SU-DHL-6 (cell line): ENCODE measurements around the gene RPA3.

Experiments used
- H2AFZ ChIP-seq: fragments of 200-600 bp; sonication (generic); 2 replicates; pipeline ENCODE4 v1.6.1; 2014; ENCODE audit warnings: low read depth, mild to moderate bottlenecking, moderate library complexity, mixed read lengths, antibody characterized with exemption, low read length; ENCODE audit not compliant: severe bottlenecking
- H3F3A ChIP-seq: fragments of 200-600 bp; shearing (Covaris generic); 2 replicates; pipeline ENCODE4 v1.6.0; 2016; ENCODE audit warnings: antibody characterized with exemption, mild to moderate bottlenecking; ENCODE audit not compliant: insufficient read depth
- H3K27ac ChIP-seq: fragments of 200-600 bp; sonication (generic); 2 replicates; pipeline ENCODE4 v1.5.1; 2016; ENCODE audit warnings: low read depth, mild to moderate bottlenecking, low read length, moderate library complexity, mixed read lengths
- H3K27me3 ChIP-seq: fragments of 200-600 bp; sonication (generic), shearing (Covaris generic); 2 replicates; pipeline ENCODE4 v1.6.0; 2014; ENCODE audit warnings: mild to moderate bottlenecking, low read length
- H3K36me3 ChIP-seq: fragments of 200-600 bp; sonication (generic); 2 replicates; pipeline ENCODE4 v1.6.1; 2014; ENCODE audit warnings: mild to moderate bottlenecking, low read length, mixed read lengths
- H3K4me2 ChIP-seq: fragments of 300-600, 200-600 bp; shearing (Covaris generic), sonication (generic); 2 replicates; pipeline ENCODE4 v1.6.0; 2014; ENCODE audit warnings: low read length, low read depth, mild to moderate bottlenecking; ENCODE audit not compliant: poor library complexity, severe bottlenecking
- H3K4me3 ChIP-seq: fragments of 200-600 bp; sonication (generic); 2 replicates; pipeline ENCODE4 v1.5.1; 2014; ENCODE audit warnings: antibody characterized with exemption, low read length, mild to moderate bottlenecking, mixed read lengths; ENCODE audit not compliant: insufficient read depth, poor library complexity, severe bottlenecking
- H3K79me2 ChIP-seq: fragments of 200-600 bp; sonication (generic); 2 replicates; pipeline ENCODE4 v1.6.1; 2014; ENCODE audit warnings: mild to moderate bottlenecking, low read length, moderate library complexity; ENCODE audit not compliant: insufficient read depth
- H3K9ac ChIP-seq: fragments of 200-600 bp; sonication (generic); 2 replicates; pipeline ENCODE4 v1.7.0; 2014; ENCODE audit warnings: mild to moderate bottlenecking, low read length
- H3K9me2 ChIP-seq: fragments of 200-600 bp; sonication (generic); replicated peaks from 2 replicates; pipeline ENCODE4 v1.6.1; 2014; ENCODE audit warnings: low read length; ENCODE audit not compliant: insufficient read depth
- H3K9me3 ChIP-seq: fragments of 200-600 bp; sonication (generic); 2 replicates; pipeline ENCODE4 v1.6.1; 2014; ENCODE audit warnings: low read length, mixed read lengths; ENCODE audit not compliant: insufficient read depth
- H4K20me1 ChIP-seq: fragments of 200-600 bp; sonication (generic); 2 replicates; pipeline ENCODE4 v1.6.1; 2014; ENCODE audit warnings: low read depth, mild to moderate bottlenecking, antibody characterized with exemption, low read length, moderate library complexity, mixed read lengths
- EZH2phosphoT487 ChIP-seq: fragments of 200-600 bp; sonication (generic), shearing (Covaris generic); conservative IDR thresholded peaks from 2 replicates; pipeline ENCODE4 v1.6.1; 2018; ENCODE audit warnings: mild to moderate bottlenecking, antibody characterized with exemption, low read length, moderate library complexity, mixed read lengths
- TF ChIP-seq, protein P1 (sequence below): fragments of 200-600 bp; sonication (generic); IDR thresholded peaks from one replicate; pipeline ENCODE4 v1.5.1; 2017; ENCODE audit warnings: antibody characterized with exemption, mild to moderate bottlenecking, low read length, moderate library complexity; ENCODE audit not compliant: insufficient read depth, poor library complexity, severe bottlenecking

Gene RPA3

DNA sequence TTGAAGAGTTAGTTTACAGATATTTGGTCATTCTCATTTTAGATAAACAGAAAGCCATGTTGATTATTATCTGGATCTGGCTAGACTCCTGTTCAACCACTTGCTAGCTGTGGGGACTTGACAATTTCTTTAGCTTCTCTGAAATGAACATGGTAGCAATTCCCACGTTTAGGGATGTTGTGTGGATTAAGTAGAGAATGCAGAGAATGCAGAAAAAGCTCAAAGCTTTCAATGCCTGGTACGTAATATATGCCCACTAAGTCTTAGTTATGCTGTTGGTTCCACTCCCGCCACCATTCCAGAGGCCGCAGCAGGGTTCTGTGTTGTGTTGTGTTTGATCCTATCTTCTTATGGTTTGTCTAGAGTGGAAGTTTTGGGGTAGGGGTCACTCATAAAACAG, 39.2 kb upstream of the RPA3 start:
- no peaks in the 10 kb centered on the region for H3K9me2 ChIP-seq
- TF ChIP-seq, protein P1, sequence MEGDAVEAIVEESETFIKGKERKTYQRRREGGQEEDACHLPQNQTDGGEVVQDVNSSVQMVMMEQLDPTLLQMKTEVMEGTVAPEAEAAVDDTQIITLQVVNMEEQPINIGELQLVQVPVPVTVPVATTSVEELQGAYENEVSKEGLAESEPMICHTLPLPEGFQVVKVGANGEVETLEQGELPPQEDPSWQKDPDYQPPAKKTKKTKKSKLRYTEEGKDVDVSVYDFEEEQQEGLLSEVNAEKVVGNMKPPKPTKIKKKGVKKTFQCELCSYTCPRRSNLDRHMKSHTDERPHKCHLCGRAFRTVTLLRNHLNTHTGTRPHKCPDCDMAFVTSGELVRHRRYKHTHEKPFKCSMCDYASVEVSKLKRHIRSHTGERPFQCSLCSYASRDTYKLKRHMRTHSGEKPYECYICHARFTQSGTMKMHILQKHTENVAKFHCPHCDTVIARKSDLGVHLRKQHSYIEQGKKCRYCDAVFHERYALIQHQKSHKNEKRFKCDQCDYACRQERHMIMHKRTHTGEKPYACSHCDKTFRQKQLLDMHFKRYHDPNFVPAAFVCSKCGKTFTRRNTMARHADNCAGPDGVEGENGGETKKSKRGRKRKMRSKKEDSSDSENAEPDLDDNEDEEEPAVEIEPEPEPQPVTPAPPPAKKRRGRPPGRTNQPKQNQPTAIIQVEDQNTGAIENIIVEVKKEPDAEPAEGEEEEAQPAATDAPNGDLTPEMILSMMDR = no peak
- TF ChIP-seq EZH2phosphoT487 = no peak

DNA sequence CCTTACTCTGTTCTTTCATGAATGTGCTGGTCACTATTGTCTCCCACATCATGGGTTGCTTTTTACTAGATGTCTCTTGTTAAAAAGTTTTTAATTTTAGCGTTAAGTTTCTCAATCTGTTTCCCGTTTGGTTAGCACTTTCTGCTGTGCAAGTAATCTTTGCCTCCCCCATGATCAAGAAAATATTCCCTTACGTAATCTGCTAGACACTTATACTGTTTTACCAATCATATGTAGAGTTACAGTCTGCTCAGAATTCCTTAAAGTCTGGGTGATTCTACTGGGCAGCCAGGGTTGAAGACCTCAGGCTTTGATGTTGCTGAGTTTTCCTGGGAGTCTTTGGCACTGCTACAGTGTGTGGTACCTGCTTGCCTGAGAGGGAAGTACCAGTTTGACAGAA, 38.2 kb upstream of the RPA3 start:
- Histone ChIP-seq H3K9me3 (no peaks in the 10 kb centered on the region), H3F3A (no peaks in the 10 kb centered on the region), H3K27me3 (no peaks in the 10 kb centered on the region), H3K4me2 (no peak overlapping the region), H3K27ac (no peak overlapping the region), H3K9ac (no peak overlapping the region), H3K9me2 (no peaks in the 10 kb centered on the region), H3K79me2 (no peaks in the 10 kb centered on the region), H4K20me1 (no peaks in the 10 kb centered on the region), H2AFZ (no peak overlapping the region), H3K4me3 (no peak overlapping the region), H3K36me3 (no peaks in the 10 kb centered on the region)
- TF ChIP-seq EZH2phosphoT487 = no peak
- TF ChIP-seq, protein P1 = no peak

More for the DNA sequence above, 39.2 kb upstream of the RPA3 start:
- Histone ChIP-seq H3K79me2 (no peaks in the 10 kb centered on the region), H3K4me3 (no peak overlapping the region), H3K36me3 (no peaks in the 10 kb centered on the region), H3K4me2 (no peak overlapping the region), H4K20me1 (no peaks in the 10 kb centered on the region), H2AFZ (no peak overlapping the region), H3K27me3 (no peaks in the 10 kb centered on the region), H3K27ac (no peak overlapping the region), H3K9ac (no peak overlapping the region), H3K9me3 (no peaks in the 10 kb centered on the region), H3F3A (no peaks in the 10 kb centered on the region)

DNA sequence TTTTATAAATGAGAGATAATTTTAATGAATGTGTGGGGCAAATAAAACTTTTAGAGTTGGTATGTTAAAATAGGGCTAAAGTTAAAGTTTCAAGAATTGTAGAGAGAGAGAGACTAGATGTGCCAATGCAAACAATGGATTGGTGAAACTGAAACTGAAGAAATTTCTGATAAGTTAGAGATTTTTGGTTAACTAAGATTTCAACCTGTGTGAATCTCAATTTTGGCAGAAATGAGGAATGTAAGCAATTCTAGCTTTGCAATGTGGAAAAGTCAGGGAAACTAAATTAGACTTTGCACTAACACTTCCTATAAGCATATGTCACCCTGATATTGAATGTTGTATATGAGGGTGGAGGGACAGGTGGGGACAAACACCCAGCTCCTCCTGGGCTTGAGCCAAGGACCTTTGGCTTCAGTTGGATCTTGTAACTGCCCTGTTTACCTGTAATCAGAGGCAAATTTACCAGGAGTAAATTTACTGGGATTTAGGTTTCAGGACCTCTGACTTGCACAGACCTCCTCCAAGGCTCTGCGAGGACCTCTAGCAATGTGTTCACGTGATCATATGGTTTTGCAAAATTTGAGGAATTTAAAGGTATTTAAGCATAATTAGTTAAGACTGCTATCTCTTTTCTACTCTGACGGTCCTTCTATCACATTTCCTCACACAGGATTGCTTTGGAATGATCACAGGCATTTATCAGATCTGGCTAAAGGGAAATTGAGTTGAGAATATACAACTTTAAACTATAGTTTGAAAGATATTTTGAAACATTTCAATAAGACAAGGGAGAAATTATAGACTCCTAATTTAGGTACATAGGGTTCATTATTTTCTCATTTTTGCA, 33.1 kb upstream of the RPA3 start:
- no peaks in the 10 kb centered on the region for H3K9me2 ChIP-seq
- H3K4me2 ChIP-seq = no peak overlapping the region
- no peak overlapping the region for H3K27ac ChIP-seq
- H3K9ac ChIP-seq = no peak overlapping the region
- H3K27me3 ChIP-seq = no peaks in the 10 kb centered on the region
- H3K36me3 ChIP-seq = no peaks in the 10 kb centered on the region
- no peaks in the 10 kb centered on the region for H4K20me1 ChIP-seq
- no peak for TF ChIP-seq EZH2phosphoT487
- TF ChIP-seq, protein P1 = no peak
- no peaks in the 10 kb centered on the region for H3K79me2 ChIP-seq
- no peaks in the 10 kb centered on the region for H3K9me3 ChIP-seq
- H3F3A ChIP-seq = no peaks in the 10 kb centered on the region
- H2AFZ ChIP-seq = no peak overlapping the region
- H3K4me3 ChIP-seq = no peak overlapping the region
